HPDE6-E6E7 (cell line): ENCODE results near the gene CLEC4F.

Experiments
- DNase-seq: peaks from one replicate; pipeline ENCODE4 v3.0.0; 2011; ENCODE audit warnings: missing footprints; ENCODE audit errors: extremely low spot score

The CLEC4F gene

DNA sequence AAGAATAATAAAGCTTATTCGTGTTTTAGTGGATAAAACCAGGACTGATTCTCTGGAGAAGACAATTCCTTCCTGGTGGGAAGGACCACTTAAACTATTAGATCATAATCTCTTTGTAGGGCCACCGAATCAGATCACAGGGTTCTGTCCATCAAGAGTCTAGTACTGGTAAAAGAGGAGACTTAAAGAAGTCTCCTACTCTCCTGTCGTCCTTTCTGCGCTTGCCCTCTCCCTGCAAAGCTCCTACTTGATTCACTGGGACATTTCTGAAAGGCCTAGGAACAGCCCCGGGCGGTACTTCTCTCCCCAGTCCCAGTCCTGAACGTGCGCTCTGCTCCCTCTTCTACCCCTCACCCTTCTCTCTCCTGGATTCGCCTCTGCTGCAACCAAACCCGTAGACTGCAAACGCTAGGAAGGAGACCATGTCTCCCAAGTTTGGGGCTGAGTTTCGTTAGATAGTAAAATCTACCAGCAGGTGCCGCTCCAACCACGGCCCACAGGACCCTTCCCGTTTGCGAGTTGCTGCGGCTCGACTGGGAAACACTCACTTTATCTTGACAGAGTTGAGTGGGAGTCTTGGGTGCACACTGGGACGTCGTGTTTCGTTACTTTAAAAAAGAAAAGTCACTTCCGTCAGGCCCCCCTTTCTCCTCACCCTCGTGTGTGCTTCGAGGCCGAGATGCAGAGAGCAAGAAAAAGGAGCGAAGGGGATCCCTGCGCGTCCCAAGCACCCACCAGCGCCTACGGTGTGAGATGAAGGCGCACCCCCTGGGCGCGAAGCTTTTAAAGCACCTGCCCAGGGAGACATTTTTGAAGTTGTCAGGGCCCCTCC, 30.9 kb downstream of the CLEC4F start:
- DNase-seq: no peak

DNA sequence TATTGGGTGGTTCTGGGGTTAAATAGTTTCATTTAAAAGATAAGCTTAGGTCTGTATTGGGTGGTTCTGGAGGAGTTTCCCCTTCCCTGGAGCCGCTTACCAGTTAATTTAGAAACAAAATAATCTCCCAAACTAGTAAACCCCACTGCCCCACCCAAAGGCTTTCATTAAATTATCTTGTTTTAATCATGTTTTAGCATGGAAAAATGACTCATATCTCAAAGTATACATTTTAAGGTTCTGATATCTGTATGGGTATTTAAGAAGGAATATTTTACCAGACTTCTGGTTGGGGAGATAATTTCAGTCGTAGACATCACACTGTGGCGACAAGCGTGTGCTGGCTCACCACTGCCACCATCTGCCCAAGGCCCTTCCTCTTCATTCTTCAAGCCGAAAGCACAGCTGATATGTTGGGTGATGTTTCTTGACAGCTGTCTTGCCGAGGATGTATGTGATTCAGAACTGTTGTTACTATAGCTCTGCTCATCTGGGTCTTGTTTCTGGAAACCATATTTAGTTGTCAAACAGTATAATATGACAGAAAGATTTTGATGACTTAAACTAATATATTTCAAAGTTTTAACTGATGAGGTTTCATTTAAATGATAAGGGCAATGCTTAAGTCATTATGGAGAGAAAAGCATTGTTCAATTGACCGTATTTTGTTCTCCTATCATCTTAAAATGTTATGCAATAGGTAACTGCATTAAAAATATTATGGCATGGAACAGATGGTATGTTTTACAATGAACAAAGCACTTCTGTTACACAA, 35.1 kb downstream of the CLEC4F start:
- no peak for DNase-seq

DNA sequence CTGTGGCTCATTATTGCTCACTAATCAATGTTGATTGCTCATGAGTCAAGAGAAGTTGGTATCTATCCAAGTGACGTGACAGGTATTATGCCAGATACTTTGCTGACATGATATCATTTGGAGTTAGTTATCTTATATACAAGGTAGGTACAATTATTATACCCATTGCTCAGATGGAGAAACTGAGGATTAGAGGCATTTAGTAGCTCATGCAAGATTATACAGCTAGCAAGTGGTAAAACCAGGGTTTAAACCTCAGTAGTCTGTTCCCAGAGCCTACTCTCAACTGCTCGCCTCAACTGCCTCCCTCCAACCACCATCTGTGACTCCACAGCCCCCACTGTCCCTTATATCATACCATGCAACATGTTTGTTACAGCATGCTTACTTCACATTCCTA, 36.1 kb downstream of the CLEC4F start:
- DNase-seq: no peak

DNA sequence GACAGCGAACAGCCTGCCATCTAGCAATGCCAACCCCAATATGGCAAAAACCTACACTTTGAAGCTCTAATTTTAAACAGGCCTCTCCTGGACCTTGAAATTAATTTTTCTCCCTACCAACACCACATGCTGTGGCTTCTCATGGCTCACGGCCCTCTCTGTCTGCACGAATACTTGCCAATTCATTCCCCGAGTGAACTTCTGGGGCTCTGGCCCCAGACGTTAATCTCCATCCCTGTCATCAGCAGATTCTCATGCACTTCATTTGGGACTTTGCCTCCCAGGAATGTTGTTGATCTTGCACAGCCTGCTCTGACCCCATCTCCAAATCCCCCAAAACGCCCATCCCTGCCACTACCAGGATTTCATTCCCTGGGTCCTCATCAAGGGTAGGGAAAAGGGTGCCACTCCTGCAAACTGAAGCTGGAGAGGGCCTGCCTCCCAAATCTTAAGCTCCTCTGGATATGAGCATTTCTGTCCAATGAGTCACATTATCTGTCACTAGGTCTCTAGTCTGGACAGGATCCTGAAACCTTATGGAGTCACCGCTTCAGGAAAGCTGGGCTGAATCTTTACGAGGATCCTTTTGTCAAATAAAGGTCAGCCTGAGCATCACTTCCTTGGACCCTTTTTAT, 40.4 kb downstream of the CLEC4F start:
- DNase-seq: no peak

DNA sequence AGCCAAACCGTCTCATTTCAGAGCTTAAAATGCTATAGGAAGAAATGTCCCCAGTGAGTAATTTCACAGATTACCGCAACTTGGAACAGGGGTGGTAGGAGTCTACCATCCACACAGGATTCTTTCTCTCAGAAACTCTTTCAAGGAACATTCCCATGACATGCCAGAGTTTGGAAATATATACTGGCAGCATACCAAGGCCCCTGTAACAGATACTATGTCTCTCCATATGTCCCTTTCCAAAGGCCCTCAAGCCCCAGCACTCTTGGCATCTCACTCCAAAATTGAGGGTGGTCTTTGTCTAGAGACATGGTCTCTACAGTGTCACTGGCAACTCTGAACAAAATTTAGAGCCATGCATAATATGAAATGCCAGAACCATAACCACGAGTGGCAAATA, 40.9 kb downstream of the CLEC4F start:
- DNase-seq: no peak

DNA sequence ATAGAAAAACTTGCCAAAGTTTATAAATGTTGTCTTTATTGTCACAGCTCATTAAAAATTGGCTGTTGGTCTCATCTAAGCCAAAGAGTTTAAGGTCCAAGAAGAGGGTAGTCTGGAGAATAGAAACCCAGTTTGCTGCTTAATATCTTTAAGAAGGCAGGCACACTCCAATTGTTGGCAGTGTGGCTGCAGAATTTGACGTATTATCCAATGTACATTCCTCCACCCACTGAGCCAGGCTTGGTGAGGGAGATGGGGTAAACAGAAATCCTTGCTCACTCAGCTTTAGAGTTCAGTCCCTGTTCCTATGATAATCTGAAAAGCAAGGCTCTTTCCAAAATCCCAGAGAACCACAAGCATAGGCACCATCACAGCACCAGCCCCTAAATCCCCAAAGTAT, 41.7 kb downstream of the CLEC4F start:
- no peak for DNase-seq

DNA sequence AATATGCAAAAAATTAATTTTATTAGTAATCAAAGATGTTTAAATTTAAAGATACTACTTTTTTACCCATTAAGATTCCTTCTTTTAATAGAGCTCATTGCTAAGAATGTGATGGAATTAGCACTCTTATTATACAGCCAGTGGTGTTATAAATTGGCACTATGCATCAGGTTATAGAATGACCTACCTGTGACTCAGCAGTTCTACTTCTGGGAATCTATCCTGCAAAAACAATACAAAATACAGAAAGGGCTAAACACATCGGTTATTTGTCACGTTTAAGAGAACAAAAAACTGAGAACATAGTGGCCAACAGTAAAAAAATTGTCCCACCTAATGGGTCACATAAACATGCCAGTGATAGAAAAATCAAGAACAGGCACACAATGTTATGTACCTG, 42.9 kb downstream of the CLEC4F start:
- no peak for DNase-seq

DNA sequence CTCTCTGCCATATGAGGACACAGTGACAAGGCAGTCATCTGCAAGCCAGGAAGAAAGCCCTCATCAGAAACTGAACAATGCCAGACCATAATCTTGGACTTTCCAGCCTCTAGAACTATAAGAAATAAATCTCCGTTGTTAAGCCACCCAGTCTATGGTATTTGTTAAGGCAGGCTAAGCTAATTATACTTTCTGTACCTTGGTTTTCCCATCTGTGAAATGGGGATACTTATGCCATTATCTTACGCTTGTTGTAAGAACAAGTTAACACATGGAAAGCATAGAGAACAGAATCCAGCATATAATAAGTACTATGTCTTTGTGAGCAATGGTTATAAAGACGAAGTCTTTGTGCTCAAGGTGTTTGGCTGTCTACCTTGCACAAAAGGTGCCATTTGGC, 44.1 kb downstream of the CLEC4F start:
- DNase-seq: no peak

DNA sequence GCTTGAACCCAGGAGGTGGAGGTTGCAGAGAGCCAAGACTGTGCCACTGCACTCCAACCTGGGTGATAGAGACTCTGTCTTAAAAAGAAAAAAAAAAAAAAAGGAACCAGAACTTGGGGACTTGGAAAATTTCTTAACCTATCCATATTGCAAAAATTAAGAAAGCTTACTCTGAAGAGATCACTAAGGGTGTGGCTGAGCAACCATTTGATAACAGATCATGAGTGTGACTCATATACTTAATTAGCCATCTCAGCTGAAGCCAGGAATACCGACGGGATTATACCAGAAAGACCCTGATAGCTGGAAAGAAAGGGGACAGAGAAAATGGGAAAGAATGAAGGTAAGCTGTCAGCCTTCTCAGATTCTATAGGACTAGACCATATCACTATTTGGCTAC, 45.3 kb downstream of the CLEC4F start:
- DNase-seq: no peak

DNA sequence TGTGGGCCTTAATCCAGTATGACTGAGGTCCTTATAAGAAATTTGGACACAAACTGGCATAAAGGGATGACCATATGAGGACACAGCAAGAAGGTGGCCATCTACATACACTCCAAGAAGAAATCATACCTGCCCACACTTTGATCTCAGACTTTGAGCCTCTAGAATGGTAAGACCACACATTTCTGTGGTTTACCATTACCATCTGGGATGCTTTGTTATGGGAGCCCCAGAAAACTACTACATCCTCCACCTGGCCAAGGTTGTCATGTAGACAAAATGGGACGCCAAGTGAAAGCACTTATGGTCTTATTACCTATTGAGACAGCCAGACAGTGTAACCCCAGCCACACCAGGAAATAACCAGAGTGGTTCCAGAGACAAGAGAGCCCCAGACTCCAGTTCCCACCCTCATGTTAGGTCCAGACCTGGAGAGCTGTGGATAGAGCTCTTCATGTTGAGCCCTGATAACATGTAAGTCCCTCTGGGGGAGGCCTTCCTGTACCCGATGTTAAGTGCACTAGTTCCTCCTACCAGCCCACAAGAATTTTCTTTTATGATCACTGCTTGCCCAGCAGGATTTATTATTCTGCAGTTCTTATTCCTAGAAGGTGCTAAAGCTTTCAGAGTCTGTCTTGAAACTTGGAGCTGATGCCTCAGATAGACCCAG, 47.8 kb downstream of the CLEC4F start:
- DNase-seq: no peak

DNA sequence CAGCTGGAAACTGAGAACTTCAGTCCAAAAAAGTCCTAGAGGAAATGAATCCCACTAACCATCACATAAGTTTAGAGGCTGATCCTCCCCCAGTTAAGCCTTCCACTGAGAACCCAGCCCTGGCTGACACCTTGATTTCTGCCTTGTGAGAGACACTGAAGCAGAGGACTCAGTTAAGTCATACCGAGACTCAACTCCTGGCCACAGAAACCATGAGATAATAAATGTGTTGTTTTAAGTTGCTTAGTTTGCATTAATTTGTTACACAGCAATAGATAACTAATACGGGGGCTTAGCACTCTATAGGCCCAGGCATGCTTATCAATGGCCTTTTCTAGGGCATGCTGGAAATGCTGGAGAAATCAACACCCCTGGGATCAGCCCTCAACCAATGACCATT, 49.0 kb downstream of the CLEC4F start:
- DNase-seq: no peak

DNA sequence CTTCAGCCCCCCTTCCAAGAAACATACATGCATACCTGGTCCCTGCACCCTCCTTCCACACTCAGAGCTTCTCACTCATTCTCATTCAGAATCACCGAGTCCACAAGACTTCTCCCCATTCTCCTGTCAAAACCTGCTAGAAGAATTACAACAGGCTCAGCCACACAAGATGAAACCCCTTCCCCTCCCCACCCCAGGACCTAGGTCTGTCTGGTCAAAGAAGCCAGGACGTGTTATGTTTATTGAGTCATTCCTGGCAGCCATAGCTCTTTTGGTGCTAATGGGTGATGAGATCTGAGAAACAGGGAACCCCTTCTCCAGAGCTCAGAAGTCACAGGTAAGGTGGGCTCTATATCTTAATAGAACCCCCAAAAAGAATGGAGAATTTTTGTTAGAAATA, 50.9 kb downstream of the CLEC4F start:
- no peak for DNase-seq

DNA sequence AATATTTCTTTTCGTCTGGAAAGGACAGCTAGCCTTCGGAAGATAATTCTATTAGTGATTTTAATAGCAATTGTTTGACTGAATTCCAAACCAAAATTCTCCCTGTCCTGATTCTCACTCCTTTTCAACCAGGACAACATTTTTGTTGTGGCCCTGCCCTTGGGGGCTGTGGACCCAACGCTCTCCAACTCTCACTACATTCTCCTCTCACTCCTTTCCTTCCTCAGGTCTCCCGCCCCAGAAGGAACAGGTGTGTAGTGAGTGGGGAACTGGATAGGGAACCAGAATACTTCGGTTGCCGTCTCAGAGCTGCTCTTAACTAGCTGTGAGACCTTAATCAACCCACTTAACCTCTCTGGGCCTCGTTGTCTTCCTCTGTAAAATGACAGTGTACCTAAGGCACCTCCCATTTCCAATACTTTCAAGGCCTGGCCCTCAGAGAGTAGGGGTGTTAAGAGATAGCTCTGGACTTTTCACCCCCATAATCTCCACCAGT, 51.8 kb downstream of the CLEC4F start:
- DNase-seq: no peak

DNA sequence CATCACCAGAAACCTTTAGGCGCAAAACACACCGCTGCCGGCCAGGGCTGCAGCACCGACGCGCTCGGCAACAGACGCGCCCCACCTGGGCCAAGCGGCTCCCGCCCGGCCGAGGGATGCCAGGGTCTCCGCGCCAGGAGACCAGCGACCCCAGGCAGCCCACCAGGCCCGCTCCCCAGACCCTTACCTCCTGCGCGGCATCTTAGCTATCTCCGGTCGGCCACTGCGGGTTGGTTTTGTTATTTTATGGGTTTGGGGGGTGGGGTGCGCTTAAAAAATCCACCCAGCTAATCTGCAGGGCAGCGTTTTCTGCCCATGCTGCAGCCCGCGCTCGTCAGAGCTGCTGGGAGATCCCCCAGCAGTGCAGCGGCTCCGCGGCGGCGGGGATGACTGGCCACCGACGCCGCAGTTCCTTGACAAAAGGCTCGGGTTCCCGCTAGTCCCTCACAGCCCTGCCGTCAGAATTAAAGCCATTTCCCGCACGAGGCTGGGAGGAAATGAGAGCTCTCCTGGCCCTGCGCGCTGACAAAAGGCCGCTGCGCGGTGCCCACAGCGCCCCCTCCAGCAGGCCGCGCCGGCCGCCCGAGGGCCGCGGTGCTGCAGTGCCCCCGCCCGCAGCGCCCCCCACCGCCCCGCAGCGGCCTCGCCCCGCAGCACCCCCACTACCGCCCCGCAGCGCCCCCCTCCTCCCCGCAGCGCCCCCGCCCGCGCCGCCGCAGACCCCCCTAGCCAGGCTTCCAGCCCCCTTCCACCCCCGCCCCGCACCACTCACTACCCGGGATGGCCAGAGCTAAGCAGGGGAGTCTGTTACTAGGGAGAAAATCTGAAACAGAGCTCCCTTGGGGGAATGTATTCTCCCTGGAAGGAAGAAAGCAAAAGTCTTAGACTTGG, 52.5 kb downstream of the CLEC4F start, which contains the start of gene ADD2:
ADD2 (minus strand) TSS at position 502 of the 891 bp plus-strand sequence. CDS start 61,792 bp downstream, outside the sequence.
- no peak for DNase-seq

DNA sequence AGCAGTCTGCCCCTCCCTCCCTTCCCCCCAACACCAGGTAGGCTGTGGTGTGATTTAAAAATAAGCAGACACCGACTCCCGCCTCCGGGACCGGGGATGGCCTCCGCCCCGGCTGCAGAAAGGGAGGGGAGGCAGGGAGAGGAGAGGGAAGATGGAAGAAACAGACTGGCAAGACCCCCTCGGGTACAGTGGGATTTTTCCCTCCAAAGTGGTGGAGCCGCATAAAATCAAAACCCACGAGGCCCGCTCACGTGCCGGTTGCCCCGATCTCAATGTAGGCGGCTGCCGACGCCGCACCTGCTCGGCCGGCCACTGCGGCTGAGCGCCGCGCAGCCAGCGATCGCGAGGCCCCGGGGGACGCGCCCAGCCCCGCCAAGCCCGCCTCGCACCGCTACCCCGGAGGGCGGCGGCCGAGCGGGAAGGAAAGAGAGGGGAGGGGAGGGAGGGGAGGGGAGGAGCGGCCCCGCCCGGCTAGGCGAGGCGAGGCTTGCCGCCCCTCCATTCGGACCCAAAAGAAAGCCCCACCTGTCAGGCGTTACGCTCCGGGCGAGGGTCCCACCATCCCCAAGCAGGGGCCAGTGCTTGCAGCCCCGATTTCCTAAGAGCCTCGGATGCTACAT, 53.2 kb downstream of the CLEC4F start:
- no peak for DNase-seq

DNA sequence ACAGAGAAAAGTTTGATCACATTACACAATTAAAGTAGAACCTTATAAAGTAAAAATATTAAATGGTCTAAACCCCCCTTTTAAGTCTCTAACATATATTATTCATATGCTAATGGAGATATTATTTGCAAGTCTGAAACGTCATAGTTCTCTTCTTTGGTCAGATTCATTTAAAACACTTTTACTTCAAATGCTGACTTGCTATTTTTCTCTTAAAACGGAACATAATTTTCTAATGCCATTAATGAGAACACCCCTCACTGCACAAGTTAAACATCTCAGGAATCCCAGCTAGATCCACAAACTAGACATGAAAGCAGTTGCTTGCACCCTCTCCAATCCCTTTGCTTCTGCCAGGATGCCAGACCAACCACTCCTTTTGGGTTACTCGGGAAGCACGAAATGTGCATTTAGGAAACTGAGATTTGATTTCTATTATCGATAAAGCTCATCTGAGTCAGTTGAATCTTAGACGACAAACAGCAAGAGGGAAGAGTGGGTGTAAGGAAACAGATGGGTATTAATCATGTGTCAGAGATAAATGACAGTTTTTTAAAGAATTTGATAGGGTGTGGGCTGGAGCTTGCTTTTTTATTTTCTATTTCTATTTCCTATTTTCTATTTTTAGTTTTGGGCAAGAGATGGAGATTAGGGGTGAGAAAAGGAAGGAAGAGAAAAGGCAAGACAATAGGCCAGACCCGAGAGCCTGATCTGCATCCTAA, 53.9 kb downstream of the CLEC4F start:
- no peak for DNase-seq

DNA sequence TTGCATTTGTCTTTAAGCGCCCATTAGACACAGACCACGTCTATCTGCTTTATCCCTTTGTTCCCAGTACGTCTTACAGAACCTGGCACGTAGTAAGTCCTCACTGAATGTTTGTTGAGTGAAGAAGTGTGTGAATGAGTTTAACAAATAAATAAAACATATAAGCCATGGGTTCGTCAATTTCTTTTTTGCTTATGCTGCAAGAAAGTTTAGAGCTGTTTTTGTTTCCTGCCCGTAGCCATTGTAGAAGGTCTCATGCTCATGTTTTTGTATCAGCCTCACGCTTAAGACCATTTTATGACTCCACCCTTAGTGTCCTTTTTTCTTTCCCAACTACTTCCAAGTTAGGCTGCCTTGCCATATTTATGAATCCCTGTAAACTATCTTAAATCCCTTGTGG, 54.9 kb downstream of the CLEC4F start:
- no peak for DNase-seq

DNA sequence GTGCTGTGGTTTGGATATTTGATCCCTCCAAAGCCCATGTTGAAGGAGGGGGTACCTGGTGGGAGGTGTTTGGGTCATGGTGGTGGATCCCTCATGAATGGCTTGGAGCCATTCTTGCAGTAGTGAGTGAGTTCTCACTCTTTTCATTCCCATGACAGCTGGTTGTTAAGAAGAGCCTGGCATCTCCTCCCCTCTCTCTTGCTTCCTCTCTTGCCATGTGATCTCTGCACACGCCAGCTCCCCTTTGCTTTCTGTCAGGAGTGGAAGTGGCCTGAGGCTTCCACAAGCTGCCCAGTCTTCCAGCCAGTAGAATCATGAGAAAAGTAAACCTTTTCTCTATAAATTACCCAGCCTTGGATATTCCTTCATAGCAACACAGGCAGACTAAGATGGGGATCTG, 61.0 kb downstream of the CLEC4F start:
- DNase-seq: no peak
